ENCODE results near the gene KDM4C. TPM values are rescaled to one million over a fixed set of nuclear protein-coding genes. Genes with fewer than 3 reads are reported as not detected.

The KDM4C gene
- total and polyA plus RNA-seq, 2 of the 13 experiments (the other 11 are each of a cell fraction or from before 2014, with no cell fraction given) = 19.4 to 23.6 TPM

- H3K9ac ChIP-seq (ENCODE audit: insufficient read depth, low read depth, low read length) = no peak overlapping the region
- DNase-seq (ENCODE audit: low spot score) = no peak
- POLR2A ChIA-PET = no interaction called here
- in situ Hi-C loops (cut with HindIII; ENCODE audit: extremely low pct_ligation_motif_present, low pct_unique_long_range_greater_than_20kb) (no loop called here), intact Hi-C loops (cut with micrococcal nuclease; ENCODE audit: unreplicated experiment) (no loop called here)
- no peak for ATAC-seq
- H3K27me3 ChIP-seq (ENCODE audit: control insufficient read depth in 1 of 2, insufficient read depth in 2 of 2, low read length in 2 of 2) = no peaks in the 10 kb centered on the region
- H3K79me2 ChIP-seq (ENCODE audit: insufficient read depth, low read length) = no peaks in the 10 kb centered on the region
- H4K20me1 ChIP-seq (ENCODE audit: insufficient read depth, low read length) = no peaks in the 10 kb centered on the region
- H3K4me3 ChIP-seq (replicated peaks in 1 of 3; ENCODE audit: insufficient read depth in 1 of 3, low read depth in 2 of 3, low read length in 3 of 3) = no peak overlapping the region
- peaks cover under 1% of the 10 kb centered on the region; the same call in 1 of the 2 replicates for H3K4me1 ChIP-seq (ENCODE audit: insufficient read depth, low read length)
- H3K27ac ChIP-seq (ENCODE audit: extremely low read length, insufficient read depth, low read length) = no peak overlapping the region
- no peak for FAIRE-seq
- TF ChIP-seq SP2 (CRISPR knock-in tag; IDR thresholded peaks at IDR 0.05) (no peak), ZNF121 (CRISPR knock-in tag; IDR thresholded peaks at IDR 0.05) (no peak), ZNF672 (CRISPR knock-in tag; IDR thresholded peaks at IDR 0.05) (no peak), ARNTL (CRISPR knock-in tag; IDR thresholded peaks at IDR 0.05) (no peak), NFE2L2 (IDR thresholded peaks at IDR 0.05; ENCODE audit: low read length) (no peak), ARID4A (CRISPR knock-in tag; IDR thresholded peaks at IDR 0.05; ENCODE audit: borderline replicate concordance) (no peak), ZNF749 (CRISPR knock-in tag; IDR thresholded peaks at IDR 0.05; ENCODE audit: borderline replicate concordance) (no peak)
- TF ChIP-seq, protein P1, sequence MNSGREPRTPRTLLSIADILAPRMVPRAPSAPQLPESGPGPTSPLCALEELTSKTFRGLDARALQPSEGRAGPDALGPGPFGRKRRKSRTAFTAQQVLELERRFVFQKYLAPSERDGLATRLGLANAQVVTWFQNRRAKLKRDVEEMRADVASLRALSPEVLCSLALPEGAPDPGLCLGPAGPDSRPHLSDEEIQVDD (CRISPR knock-in tag; IDR thresholded peaks at IDR 0.05; ENCODE audit: borderline replicate concordance) = no peak
- no peak overlapping the region for H2AFZ ChIP-seq (ENCODE audit: low read length)
- CTCF ChIA-PET (ENCODE audit: low intra/inter-chr PET ratio, low total read pairs) = no interaction called here
- H3K4me2 ChIP-seq (ENCODE audit: low read depth, low read length) = no peak overlapping the region
- WGBS (ENCODE audit: low lambda C conversion rate) = 91% methylated on average over 5 of the region's 5 CpGs
- peaks cover 4 to 28% of the 10 kb centered on the region in 2 experiments for H3K36me3 ChIP-seq (replicated peaks in 1 of 2; ENCODE audit: control insufficient read depth in 1 of 2, insufficient read depth in 2 of 2, low read length in 2 of 2)
- no peaks in the 10 kb centered on the region for H3K9me3 ChIP-seq (ENCODE audit: low read length)
- BruUV-seq (replicated peaks) = no TSS peak
Measured at GRCh38 chr9:6884101-6884500, 126.3 kb downstream of the KDM4C start.
